T-helper 17 cell (primary cell): ENCODE measurements around the gene CCDC57. TPM values are rescaled to one million over a fixed set of nuclear protein-coding genes. Genes with fewer than 3 reads are reported as not detected.
"Not testable (repeated sequence)": the region's sequence is repeated elsewhere in the genome, so short reads cannot be mapped to it uniquely, and the experiment has no call there.

Experiments
- ATAC-seq: fragments of 150-1000 bp; cut with Tn5 transposase; 2 replicates; pipeline ENCODE4 v1.10.0; 2021; ENCODE audit warnings: mild to moderate bottlenecking, moderate library complexity
- DNase-seq, 3 donors: peaks; one replicate each; pipeline versions ENCODE4 v3.0.0 to v3.0.0-alpha.2; 2020 to 2021
- H3K9me3 ChIP-seq: one replicate; pipeline ENCODE4 v1.7.0; 2013; ENCODE audit warnings: low read length, mild to moderate bottlenecking; ENCODE audit not compliant: control insufficient read depth, poor library complexity, severe bottlenecking
- H3K27ac Mint-ChIP-seq: one replicate; pipeline ENCODE4 v1.8.0; 2022; ENCODE audit warnings: mild to moderate bottlenecking, moderate library complexity, mixed read lengths
- H3K27me3 Mint-ChIP-seq: one replicate; pipeline ENCODE4 v1.8.0; 2022; ENCODE audit warnings: mixed read lengths
- H3K36me3 Mint-ChIP-seq: one replicate; pipeline ENCODE4 v1.8.0; 2022; ENCODE audit warnings: low read depth, mixed read lengths
- H3K4me1 Mint-ChIP-seq: one replicate; pipeline ENCODE4 v1.8.0; 2022; ENCODE audit warnings: mild to moderate bottlenecking, mixed read lengths
- H3K4me3 Mint-ChIP-seq: one replicate; pipeline ENCODE4 v1.8.0; 2022; ENCODE audit warnings: mild to moderate bottlenecking, moderate library complexity, mixed read lengths
- total RNA-seq, 4 donors: library from RNA in 2 of 4; stranded (reverse) in 2 of 4; gene quantifications; one replicate each; pipeline ENCODE4 v1.2.3 and lab custom pipeline; 2022 to 2026

CCDC57 gene
- total RNA-seq, 2 donors from 2014 or later, result 79.1 to 89.0 TPM

GRCh38 chr17:82145550-82146155, 67.0 kb downstream of the CCDC57 start:
- ATAC-seq (no peak), DNase-seq (no peak)
- no peaks in the 10 kb centered on the region for H3K9me3 ChIP-seq
- Mint-ChIP-seq H3K27ac (no peak overlapping the region), H3K4me3 (no peak overlapping the region), H3K27me3 (no peaks in the 10 kb centered on the region), H3K4me1 (peaks cover 3% of the 10 kb centered on the region), H3K36me3 (peaks cover 11% of the 10 kb centered on the region)

GRCh38 chr17:82143333-82143732, 69.3 kb downstream of the CCDC57 start:
- DNase-seq (no peak), ATAC-seq (no peak)
- peaks cover 8% of the 10 kb centered on the region for H3K36me3 Mint-ChIP-seq
- H3K9me3 ChIP-seq, result no peaks in the 10 kb centered on the region
- H3K27ac Mint-ChIP-seq, result no peak overlapping the region
- H3K4me1 Mint-ChIP-seq, result peaks cover 3% of the 10 kb centered on the region
- H3K27me3 Mint-ChIP-seq, result no peaks in the 10 kb centered on the region
- H3K4me3 Mint-ChIP-seq, result no peak overlapping the region

GRCh38 chr17:82139961-82140360, 72.7 kb downstream of the CCDC57 start:
- H3K4me1 Mint-ChIP-seq, H3K4me3 Mint-ChIP-seq, H3K36me3 Mint-ChIP-seq, DNase-seq, ATAC-seq, H3K27me3 Mint-ChIP-seq, H3K9me3 ChIP-seq: not testable (repeated sequence)
- peak overlapping the region; percentile 51 for H3K27ac Mint-ChIP-seq

GRCh38 chr17:82138511-82138992, 74.1 kb downstream of the CCDC57 start:
- Mint-ChIP-seq H3K4me3 (no peak overlapping the region), H3K27me3 (no peaks in the 10 kb centered on the region), H3K27ac (no peak overlapping the region), H3K36me3 (no peaks in the 10 kb centered on the region), H3K4me1 (no peaks in the 10 kb centered on the region)
- H3K9me3 ChIP-seq, result no peaks in the 10 kb centered on the region
- ATAC-seq (no peak), DNase-seq (no peak)

GRCh38 chr17:82134101-82134500, 78.5 kb downstream of the CCDC57 start:
- Mint-ChIP-seq H3K4me1 (peaks cover 3% of the 10 kb centered on the region), H3K4me3 (no peak overlapping the region), H3K36me3 (no peaks in the 10 kb centered on the region), H3K27ac (peak overlapping the region; percentile 54), H3K27me3 (no peaks in the 10 kb centered on the region)
- H3K9me3 ChIP-seq, result no peaks in the 10 kb centered on the region
- no peak for ATAC-seq
- no peak for DNase-seq

- not testable (repeated sequence) for H3K4me3 Mint-ChIP-seq, H3K27me3 Mint-ChIP-seq, ATAC-seq, H3K4me1 Mint-ChIP-seq, H3K9me3 ChIP-seq, DNase-seq, H3K36me3 Mint-ChIP-seq
- peak overlapping the region; percentile 54 for H3K27ac Mint-ChIP-seq
These were observed 79.3 kb downstream of the CCDC57 start for GRCh38 chr17:82133166-82133953.

- Mint-ChIP-seq H3K27ac (peak overlapping the region; percentile 96), H3K4me3 (no peak overlapping the region), H3K27me3 (no peaks in the 10 kb centered on the region), H3K4me1 (peaks cover 38% of the 10 kb centered on the region), H3K36me3 (no peaks in the 10 kb centered on the region)
- no peaks in the 10 kb centered on the region for H3K9me3 ChIP-seq
- no peak for DNase-seq
- no peak for ATAC-seq
These were observed 83.5 kb downstream of the CCDC57 start for GRCh38 chr17:82129095-82129494.

GRCh38 chr17:82128287-82128686, 84.4 kb downstream of the CCDC57 start:
- DNase-seq (no peak), ATAC-seq (no peak)
- H3K9me3 ChIP-seq, result no peaks in the 10 kb centered on the region
- Mint-ChIP-seq H3K36me3 (no peaks in the 10 kb centered on the region), H3K4me1 (peaks cover 40% of the 10 kb centered on the region), H3K4me3 (no peak overlapping the region), H3K27ac (peak overlapping the region; percentile 96), H3K27me3 (no peaks in the 10 kb centered on the region)

- DNase-seq, result no peak
- Mint-ChIP-seq H3K36me3 (no peaks in the 10 kb centered on the region), H3K27me3 (no peaks in the 10 kb centered on the region), H3K4me1 (peaks cover 43% of the 10 kb centered on the region), H3K4me3 (peak overlapping the region; percentile 83), H3K27ac (peak overlapping the region; percentile 96)
- ATAC-seq, result no peak
- no peaks in the 10 kb centered on the region for H3K9me3 ChIP-seq
These were observed 84.9 kb downstream of the CCDC57 start for GRCh38 chr17:82127704-82128103.

GRCh38 chr17:82127315-82127595, 85.4 kb downstream of the CCDC57 start:
- Mint-ChIP-seq H3K4me3 (peak overlapping the region; percentile 83), H3K4me1 (peaks cover 45% of the 10 kb centered on the region), H3K27ac (peak overlapping the region; percentile 96), H3K27me3 (no peaks in the 10 kb centered on the region), H3K36me3 (no peaks in the 10 kb centered on the region)
- DNase-seq (no peak), ATAC-seq (peak; percentile 4)
- H3K9me3 ChIP-seq, result no peaks in the 10 kb centered on the region

- DNase-seq (peak; percentile 68 to 85 (median 73)), ATAC-seq (peak; percentile 90)
- Mint-ChIP-seq H3K36me3 (no peaks in the 10 kb centered on the region), H3K4me1 (peaks cover 45% of the 10 kb centered on the region), H3K4me3 (peak overlapping the region; percentile 83), H3K27me3 (no peaks in the 10 kb centered on the region), H3K27ac (peak overlapping the region; percentile 96)
- H3K9me3 ChIP-seq, result no peaks in the 10 kb centered on the region
These were observed 85.9 kb downstream of the CCDC57 start for GRCh38 chr17:82126556-82127314.

GRCh38 chr17:82124101-82124500, 88.5 kb downstream of the CCDC57 start:
- Mint-ChIP-seq H3K36me3 (no peaks in the 10 kb centered on the region), H3K27ac (peak overlapping the region; percentile 96), H3K27me3 (no peaks in the 10 kb centered on the region), H3K4me1 (peaks cover 47% of the 10 kb centered on the region), H3K4me3 (no peak overlapping the region)
- ATAC-seq, result no peak
- no peak for DNase-seq
- no peaks in the 10 kb centered on the region for H3K9me3 ChIP-seq
